Activated CD4-positive, CD25-positive, alpha-beta regulatory T cell treated with anti-CD3 and anti-CD28 coated beads, Interleukin-2, amount 50 U/mL, for 24 hours (primary cell): ENCODE data around the gene ANKRD61.
"Not testable (repeated sequence)": the region's sequence is repeated elsewhere in the genome, so short reads cannot be mapped to it uniquely, and the experiment has no call there.

ENCODE experiments used
- ATAC-seq, 2 donors: fragments of 150-1000 bp; cut with Tn5 transposase; one replicate each; pipeline ENCODE4 v1.10.0; 2021; ENCODE audit warnings: mild to moderate bottlenecking in 1 of 2, moderate library complexity in 1 of 2

The ANKRD61 gene

GRCh38 chr7:6030988-6031387 is at the start of gene ANKRD61:
ANKRD61 (plus strand) TSS chr7:6031376; CDS start chr7:6031376, 0 bp downstream.
- ATAC-seq: no peak

GRCh38 chr7:5987061-5987460 is 44.1 kb upstream of the ANKRD61 start:
- ATAC-seq: not testable (repeated sequence)

GRCh38 chr7:5997210-5997808 is 33.9 kb upstream of the ANKRD61 start:
- peak in 1 of 2 donors; percentile 43 for ATAC-seq

GRCh38 chr7:6007386-6007785 is 23.8 kb upstream of the ANKRD61 start:
- ATAC-seq: no peak

GRCh38 chr7:6007835-6008590 is 23.2 kb upstream of the ANKRD61 start:
- not testable (repeated sequence) for ATAC-seq

GRCh38 chr7:6008668-6009611 is 22.2 kb upstream of the ANKRD61 start, which contains the start of the genes AIMP2 and PMS2:
AIMP2 (plus strand) TSS chr7:6009272; CDS start chr7:6009364, 92 bp downstream.
PMS2 (minus strand) TSS chr7:6009049; CDS start chr7:6009019, 30 bp downstream.
- peak; percentile 92 to 94 for ATAC-seq

- ATAC-seq: not testable (repeated sequence)
Observed at GRCh38 chr7:6010370-6010769, 20.8 kb upstream of the ANKRD61 start.

GRCh38 chr7:6011541-6011940 is 19.6 kb upstream of the ANKRD61 start:
- no peak for ATAC-seq

GRCh38 chr7:6012355-6013104 is 18.6 kb upstream of the ANKRD61 start:
- no peak for ATAC-seq

GRCh38 chr7:6015917-6016652 is 15.1 kb upstream of the ANKRD61 start:
- no peak for ATAC-seq

GRCh38 chr7:6016653-6016966 is 14.6 kb upstream of the ANKRD61 start:
- ATAC-seq: no peak

- no peak for ATAC-seq
Observed at GRCh38 chr7:6020371-6021286, 10.5 kb upstream of the ANKRD61 start.

GRCh38 chr7:6022707-6023106 is 8.5 kb upstream of the ANKRD61 start:
- no peak for ATAC-seq

GRCh38 chr7:6023974-6024435 is 7.2 kb upstream of the ANKRD61 start:
- ATAC-seq: no peak

- peak; percentile 83 to 93 for ATAC-seq
Observed at GRCh38 chr7:6026011-6026819, 5.0 kb upstream of the ANKRD61 start.

- no peak for ATAC-seq
Observed at GRCh38 chr7:6026820-6027311, 4.3 kb upstream of the ANKRD61 start.

- no peak for ATAC-seq
Observed at GRCh38 chr7:6027806-6028365, 3.3 kb upstream of the ANKRD61 start.

- no peak for ATAC-seq
Observed at GRCh38 chr7:6028563-6028962, 2.6 kb upstream of the ANKRD61 start.

- ATAC-seq: no peak
Observed at GRCh38 chr7:6031567-6031966, 391 bp downstream of the ANKRD61 start.
